NCI-H82 treated with DMSO at 0.1 percent for 48 hours (cell line): ENCODE results near the gene CNTNAP2.
"Not testable (repeated sequence)": the region's sequence is repeated elsewhere in the genome, so short reads cannot be mapped to it uniquely, and the experiment has no call there.

ENCODE experiments used
- DNase-seq: peaks from one replicate; lab custom pipeline; 2025; ENCODE audit not compliant: unreplicated experiment; lab: John Stamatoyannopoulos, UW

The CNTNAP2 gene

GRCh38 chr7:147678943-147679342 lies 1562.3 kb downstream of the CNTNAP2 start:
- no peak for DNase-seq

- DNase-seq = no peak
Measured at GRCh38 chr7:147681530-147681929, 1564.9 kb downstream of the CNTNAP2 start.

GRCh38 chr7:147700702-147701101 lies 1584.1 kb downstream of the CNTNAP2 start:
- no peak for DNase-seq

DNA sequence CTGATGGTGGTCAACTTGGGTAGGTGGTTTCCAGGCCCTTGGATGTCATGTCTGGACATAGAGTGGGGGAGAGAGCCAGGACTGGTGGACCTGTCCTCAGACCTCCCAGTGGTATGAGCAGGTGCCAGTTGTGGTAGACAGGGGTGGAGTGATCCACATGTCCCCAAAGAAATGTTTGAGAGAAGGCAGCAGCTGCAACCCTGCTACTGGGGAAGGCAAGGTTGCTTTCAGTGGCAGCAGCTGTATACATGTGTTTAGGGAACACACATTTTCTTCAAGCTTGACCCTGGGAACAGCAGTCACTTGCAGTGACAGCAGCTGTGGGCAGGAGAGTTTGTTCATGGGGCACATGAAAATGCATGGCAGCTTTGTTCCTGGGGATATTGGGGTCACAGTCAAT lies 1591.3 kb downstream of the CNTNAP2 start:
- no peak for DNase-seq

DNA sequence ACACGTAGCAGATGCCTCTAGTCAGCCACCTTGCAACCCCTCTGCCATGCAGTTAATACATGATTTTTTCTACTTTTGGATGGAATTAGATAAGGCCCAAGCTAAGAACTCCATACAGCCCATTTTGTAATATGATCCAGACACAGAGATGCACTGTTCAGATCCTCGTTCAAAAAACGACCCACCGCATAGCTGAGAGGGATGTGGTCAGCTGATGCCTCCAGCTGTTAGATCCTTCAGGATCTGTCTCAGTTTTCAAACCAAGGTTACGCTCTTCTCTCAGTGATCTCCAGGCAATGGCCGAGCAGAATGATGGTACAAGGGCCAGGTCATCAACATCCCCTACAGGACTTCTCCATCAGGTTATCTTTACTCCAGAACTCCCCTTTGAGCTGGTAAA lies 1592.3 kb downstream of the CNTNAP2 start:
- DNase-seq = no peak

- no peak for DNase-seq
Measured at GRCh38 chr7:147711447-147711846, 1594.8 kb downstream of the CNTNAP2 start.

- DNase-seq = no peak
Measured at GRCh38 chr7:147721962-147722830, 1605.6 kb downstream of the CNTNAP2 start.

DNA sequence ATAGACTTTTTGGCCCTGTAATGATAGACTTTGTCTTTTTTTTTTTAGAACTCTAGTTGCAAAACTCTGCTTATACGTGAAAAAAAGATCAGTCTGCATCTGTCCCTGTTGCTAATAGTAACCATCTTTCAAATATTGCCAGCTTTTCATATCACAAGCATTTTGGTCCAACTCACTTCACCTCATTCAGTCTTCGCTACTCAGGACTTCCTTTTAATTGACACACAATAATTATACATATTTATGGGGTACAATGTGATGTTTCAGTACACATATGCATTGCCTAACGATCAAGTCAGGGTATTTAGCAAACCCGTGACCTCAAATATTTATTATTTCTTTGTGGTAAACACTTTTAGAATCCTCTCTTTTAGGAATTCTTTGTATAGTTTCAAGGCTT lies 1606.9 kb downstream of the CNTNAP2 start:
- DNase-seq = no peak

- DNase-seq = no peak
Measured at GRCh38 chr7:147731311-147731710, 1614.7 kb downstream of the CNTNAP2 start.

GRCh38 chr7:147737559-147738214 lies 1621.1 kb downstream of the CNTNAP2 start:
- DNase-seq = not testable (repeated sequence)

GRCh38 chr7:147742301-147742700 lies 1625.7 kb downstream of the CNTNAP2 start:
- no peak for DNase-seq

- peak; percentile 88 for DNase-seq
Measured at GRCh38 chr7:147756300-147756699, 1639.7 kb downstream of the CNTNAP2 start.

GRCh38 chr7:147759327-147759943 lies 1642.8 kb downstream of the CNTNAP2 start:
- no peak for DNase-seq

DNA sequence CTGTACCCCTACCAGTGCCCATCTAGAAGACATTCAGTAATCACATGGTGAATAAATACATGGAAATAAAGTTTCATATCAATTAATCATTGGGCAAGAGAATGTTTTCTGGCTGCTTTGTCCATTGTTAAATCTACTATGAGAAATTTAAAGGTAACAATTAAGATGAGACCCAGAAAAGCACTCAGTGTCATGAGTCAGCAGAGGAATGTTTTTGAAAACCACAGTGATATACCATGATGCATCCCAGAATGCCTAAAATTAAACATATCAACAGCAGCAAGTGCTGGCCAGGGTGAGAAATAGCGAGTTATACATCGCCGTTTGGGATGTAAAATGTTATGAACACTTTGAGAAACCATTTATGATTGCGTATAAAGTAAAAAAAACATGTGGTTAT lies 1648.7 kb downstream of the CNTNAP2 start:
- DNase-seq = no peak

GRCh38 chr7:147771344-147771743 lies 1654.7 kb downstream of the CNTNAP2 start:
- DNase-seq = no peak

DNA sequence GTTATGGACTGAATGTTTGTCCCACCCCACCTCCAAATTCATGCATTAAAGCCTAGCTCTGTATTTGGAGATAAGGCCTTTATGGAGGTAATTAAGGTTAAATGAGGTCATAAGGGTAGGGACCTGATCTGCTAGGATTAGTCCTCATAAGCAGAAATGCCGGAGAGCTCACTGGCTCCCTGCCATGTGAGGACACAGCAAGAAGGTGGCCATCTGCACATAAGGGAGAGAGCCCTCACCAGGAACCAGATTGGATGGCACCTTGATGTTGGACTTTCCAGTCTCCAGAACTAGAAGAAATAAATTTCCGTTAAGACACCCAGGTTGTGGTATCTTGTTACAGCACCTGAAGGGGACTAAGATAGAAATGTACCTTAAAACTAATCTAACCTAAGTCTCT lies 1657.9 kb downstream of the CNTNAP2 start:
- peak; percentile 99 for DNase-seq

GRCh38 chr7:147775516-147776284 lies 1659.1 kb downstream of the CNTNAP2 start:
- DNase-seq = peak; percentile 64

- no peak for DNase-seq
Measured at GRCh38 chr7:147777309-147777708, 1660.7 kb downstream of the CNTNAP2 start.

DNA sequence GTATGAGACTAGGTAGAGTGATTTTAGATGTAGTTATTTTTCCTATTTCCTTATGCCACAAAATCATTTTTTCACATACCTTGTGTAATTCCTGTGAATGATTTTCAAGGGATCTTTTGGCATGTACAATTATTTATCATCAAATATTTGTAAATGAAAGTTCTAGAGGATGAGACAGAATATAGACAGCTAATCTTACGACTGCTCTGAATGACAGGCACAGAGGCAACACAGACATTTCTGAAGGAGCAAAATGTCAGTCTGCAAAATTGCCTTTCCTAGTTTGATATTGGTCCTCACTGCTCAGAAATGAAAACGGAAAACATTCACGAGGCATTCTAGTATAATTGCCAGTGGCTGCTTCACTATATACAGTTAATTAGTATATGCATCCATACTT lies 1663.3 kb downstream of the CNTNAP2 start:
- no peak for DNase-seq

- DNase-seq = no peak
Measured at GRCh38 chr7:147796581-147796980, 1680.0 kb downstream of the CNTNAP2 start.

- DNase-seq = no peak
Measured at GRCh38 chr7:147798001-147798400, 1681.4 kb downstream of the CNTNAP2 start.
